Stimulated activated effector memory CD8-positive, alpha-beta T cell treated with anti-CD3 and anti-CD28 coated beads, Interleukin-12 subunit alpha, Interleukin-12 subunit beta, amount 100 ng/mL, for 72 hours (primary cell): ENCODE data around the gene PRPF6.

Experiments used
- ATAC-seq: fragments of 150-1000 bp; cut with Tn5 transposase; 2 replicates; pipeline ENCODE4 v1.10.0; 2021
- DNase-seq, 2 donors: peaks; one replicate each; pipeline ENCODE4 v3.0.0; 2021 to 2022; ENCODE audit warnings: low spot score in 2 of 2
- H3K27ac Mint-ChIP-seq: one replicate; pipeline ENCODE4 v1.8.0; 2022; ENCODE audit warnings: mild to moderate bottlenecking, mixed read lengths
- H3K36me3 Mint-ChIP-seq: one replicate; pipeline ENCODE4 v1.8.0; 2022; ENCODE audit warnings: mild to moderate bottlenecking, mixed read lengths
- H3K4me1 Mint-ChIP-seq: one replicate; pipeline ENCODE4 v1.8.0; 2022; ENCODE audit warnings: mixed read lengths
- H3K4me3 Mint-ChIP-seq: one replicate; pipeline ENCODE4 v1.8.0; 2022; ENCODE audit warnings: mild to moderate bottlenecking, mixed read lengths
- H3K9me3 Mint-ChIP-seq: one replicate; pipeline ENCODE4 v1.8.0; 2022; ENCODE audit warnings: mixed read lengths

Gene PRPF6

DNA sequence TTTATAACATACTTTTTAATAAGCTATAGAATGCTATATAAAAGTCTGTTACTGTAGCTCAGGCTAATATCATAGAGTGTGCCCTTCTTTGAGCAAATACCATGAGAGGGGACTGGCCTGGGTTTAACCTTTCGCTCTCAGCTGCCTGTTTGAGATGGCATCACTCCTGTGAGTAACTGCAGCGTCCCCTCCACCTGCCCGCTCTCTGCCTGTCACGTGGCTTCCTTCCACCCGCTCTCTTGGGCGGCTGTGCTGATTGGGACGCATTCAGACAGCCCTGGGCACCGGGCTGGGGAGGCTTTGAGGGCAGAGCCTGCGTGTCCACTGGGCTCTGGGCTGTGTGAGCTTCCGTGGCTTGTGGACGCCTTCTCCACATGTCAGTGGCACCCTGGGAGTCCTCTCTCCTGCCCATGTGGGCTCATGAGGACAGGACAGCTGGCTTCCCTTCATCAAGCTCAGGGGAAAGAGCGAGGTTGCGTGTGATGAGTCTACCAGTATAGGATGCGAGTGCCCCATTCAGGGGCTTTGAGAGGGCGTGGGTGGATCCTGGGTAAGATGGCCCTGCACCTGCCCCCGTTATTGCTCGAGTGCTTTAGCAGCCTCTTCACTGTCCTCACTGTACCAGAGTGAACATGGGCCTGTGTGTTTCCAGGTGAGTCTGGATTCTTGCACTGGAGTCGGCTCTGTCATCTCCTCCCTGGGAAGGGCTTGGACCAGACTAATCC is 44.3 kb downstream of the PRPF6 start:
- ATAC-seq (no peak), DNase-seq (no peak)
- no peak overlapping the region for H3K27ac Mint-ChIP-seq
- H3K4me3 Mint-ChIP-seq = no peak overlapping the region
- no peaks in the 10 kb centered on the region for H3K4me1 Mint-ChIP-seq
- H3K36me3 Mint-ChIP-seq = peaks cover 95% of the 10 kb centered on the region
- H3K9me3 Mint-ChIP-seq = no peaks in the 10 kb centered on the region

DNA sequence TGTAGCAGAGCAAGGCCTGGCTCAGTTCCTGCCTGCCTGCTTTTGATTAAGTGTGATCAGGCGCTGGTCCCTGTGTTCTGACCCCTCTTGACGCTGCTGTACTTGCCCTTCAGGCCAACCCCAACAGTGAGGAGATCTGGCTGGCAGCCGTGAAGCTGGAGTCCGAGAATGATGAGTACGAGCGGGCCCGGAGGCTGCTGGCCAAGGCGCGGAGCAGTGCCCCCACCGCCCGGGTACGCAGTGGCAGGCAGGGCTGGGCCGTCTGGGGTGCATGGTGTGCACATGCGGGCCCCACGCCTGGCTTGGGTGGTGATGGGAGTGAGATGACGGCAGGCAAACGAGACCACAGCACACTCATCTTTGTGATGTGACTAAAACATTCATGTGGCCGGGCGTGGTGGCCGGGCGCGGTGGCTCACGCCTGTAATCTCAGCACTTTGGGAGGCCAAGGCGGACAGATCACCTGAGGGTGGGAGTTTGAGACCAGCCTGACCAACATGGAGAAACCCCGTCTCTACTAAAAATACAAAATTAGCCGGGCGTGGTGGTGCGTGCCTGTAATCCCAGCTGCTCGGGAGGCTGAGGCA is 45.0 kb downstream of the PRPF6 start:
- no peaks in the 10 kb centered on the region for H3K4me1 Mint-ChIP-seq
- peaks cover 95% of the 10 kb centered on the region for H3K36me3 Mint-ChIP-seq
- ATAC-seq (no peak), DNase-seq (no peak)
- H3K4me3 Mint-ChIP-seq = no peak overlapping the region
- no peak overlapping the region for H3K27ac Mint-ChIP-seq
- H3K9me3 Mint-ChIP-seq = no peaks in the 10 kb centered on the region

DNA sequence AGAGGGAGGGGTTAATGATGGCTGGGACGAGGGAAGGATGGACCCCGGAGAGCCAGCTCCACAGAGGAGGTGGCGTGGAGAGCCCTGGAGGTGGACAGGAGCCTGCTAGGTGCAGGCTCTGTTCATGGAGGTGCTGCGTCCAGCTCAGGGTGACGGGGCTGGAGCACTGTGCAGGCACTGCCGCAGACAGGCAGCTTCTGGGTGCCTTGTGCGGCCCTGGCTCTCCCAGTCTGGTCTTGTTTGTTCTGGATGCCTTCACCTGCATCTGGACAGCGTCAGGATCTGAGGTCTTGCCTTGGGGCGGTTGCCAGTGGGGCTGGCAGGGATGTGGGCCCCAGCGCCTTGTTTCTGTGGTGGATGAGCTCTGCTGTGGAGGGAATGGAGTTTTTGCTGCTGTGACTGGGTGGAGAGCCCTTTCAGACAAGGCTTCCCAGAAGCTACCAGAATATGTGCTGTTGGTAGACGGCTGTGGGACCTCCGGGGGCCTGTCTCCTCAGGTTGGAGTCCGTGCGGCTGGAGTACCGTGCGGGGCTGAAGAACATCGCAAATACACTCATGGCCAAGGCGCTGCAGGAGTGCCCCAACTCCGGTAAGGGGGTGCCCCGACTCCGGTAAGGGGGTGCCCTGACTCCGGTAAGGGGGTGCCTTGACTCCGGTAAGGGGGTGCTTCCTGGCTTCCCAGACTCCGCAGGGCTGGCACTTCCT is 47.2 kb downstream of the PRPF6 start:
- Mint-ChIP-seq H3K9me3 (no peaks in the 10 kb centered on the region), H3K4me3 (no peak overlapping the region), H3K36me3 (peaks cover 98% of the 10 kb centered on the region), H3K4me1 (peaks cover 6% of the 10 kb centered on the region), H3K27ac (peak overlapping the region; percentile 77)
- DNase-seq (no peak), ATAC-seq (no peak)

DNA sequence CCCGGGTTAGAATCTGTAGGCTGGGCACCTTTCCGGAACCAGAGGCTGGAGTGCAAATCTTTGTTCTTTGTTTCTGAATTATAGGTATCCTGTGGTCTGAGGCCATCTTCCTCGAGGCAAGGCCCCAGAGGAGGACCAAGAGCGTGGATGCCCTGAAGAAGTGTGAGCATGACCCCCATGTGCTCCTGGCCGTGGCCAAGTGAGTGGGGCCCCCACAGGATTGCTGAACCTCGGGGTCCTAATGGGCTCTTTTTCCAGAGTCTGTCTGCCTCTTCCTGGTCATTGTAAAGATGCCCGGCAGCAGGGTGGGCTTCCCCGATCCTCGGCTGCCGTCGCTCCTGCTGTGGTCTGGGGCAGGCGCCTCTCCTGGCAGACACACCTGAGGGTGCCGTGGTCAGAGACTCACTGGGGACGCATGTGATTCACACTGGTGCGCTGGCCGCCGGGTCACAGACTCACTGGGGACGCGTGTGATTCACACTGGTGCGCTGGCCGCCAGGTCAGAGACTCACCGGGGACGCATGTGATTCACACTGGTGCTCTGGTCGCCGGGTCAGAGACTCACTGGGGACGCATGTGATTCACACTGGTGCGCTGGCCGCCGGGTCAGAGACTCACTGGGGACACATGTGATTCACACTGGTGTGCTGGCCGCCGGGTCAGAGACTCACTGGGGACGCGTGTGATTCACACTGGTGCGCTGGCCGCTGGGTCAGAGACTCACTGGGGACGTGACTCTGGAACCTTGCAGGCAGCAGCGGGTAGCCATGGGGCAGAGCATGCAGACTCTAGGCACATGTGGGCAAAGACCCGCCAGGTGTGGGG is 48.6 kb downstream of the PRPF6 start:
- ATAC-seq (no peak), DNase-seq (no peak)
- peak overlapping the region; percentile 56 for H3K27ac Mint-ChIP-seq
- no peaks in the 10 kb centered on the region for H3K9me3 Mint-ChIP-seq
- H3K4me1 Mint-ChIP-seq = peaks cover 16% of the 10 kb centered on the region
- H3K4me3 Mint-ChIP-seq = no peak overlapping the region
- H3K36me3 Mint-ChIP-seq = peaks cover 96% of the 10 kb centered on the region

DNA sequence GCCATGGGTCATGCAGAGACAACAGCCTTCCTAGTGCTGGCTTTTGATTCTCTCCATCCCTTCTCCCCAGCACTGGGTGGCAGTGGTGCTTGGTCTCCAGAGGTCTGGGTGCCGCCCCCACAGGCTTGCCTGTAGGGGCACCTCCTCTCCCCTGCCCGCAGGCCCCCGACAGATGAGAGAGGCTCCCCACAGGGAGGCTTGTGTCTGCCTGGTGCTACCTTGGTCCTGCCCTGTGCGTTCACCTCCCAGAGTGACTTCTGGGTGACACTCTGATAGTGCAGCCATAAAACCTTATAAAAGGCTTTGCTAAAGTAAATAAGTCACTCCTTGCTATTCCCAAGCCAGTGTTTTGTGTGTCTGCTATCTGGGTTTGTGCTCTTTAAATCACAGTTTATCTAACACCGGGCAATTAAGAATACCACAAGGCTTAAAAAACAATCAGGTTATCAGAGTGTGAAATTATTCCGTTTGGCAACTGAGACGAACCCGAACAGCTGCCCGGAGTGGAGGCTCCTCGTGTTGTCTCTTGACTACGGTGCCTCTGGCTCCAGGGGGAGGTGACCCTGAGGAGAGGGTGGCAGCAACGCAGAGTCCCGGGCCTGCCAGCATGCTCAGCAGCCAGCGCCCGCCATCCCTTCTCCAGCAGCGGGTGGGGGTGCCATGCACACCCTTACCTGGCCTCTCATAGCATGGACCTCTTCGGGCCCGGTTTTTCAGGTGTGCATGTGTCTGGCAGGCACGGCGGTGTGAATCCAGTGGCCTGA is 49.6 kb downstream of the PRPF6 start:
- no peak for ATAC-seq
- peaks cover 94% of the 10 kb centered on the region for H3K36me3 Mint-ChIP-seq

DNA sequence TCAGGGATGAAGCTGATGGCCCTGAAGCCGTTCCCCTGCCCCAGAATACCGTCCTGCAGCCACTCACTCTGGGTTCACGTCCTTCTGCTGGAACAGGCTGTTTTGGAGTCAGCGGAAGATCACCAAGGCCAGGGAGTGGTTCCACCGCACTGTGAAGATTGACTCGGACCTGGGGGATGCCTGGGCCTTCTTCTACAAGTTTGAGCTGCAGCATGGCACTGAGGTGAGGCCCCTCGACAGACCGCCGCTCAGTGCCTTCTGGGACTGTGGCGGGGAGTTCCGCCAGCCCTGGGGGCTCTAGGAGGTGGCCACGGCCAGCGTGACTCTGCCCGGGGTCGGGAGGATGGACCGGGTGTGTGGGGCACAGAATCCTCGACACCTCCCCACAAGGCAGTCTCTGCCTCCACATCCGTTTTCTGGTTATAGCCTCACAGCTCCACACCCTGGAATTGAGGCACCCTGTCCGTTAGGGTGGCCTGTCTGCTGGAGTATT is 50.9 kb downstream of the PRPF6 start:
- ATAC-seq = no peak
- H3K27ac Mint-ChIP-seq = no peak overlapping the region
- peaks cover 81% of the 10 kb centered on the region for H3K36me3 Mint-ChIP-seq
- H3K4me1 Mint-ChIP-seq = peaks cover 39% of the 10 kb centered on the region
- DNase-seq = no peak
- H3K4me3 Mint-ChIP-seq = no peak overlapping the region
- no peaks in the 10 kb centered on the region for H3K9me3 Mint-ChIP-seq

More for the DNA sequence above, 49.6 kb downstream of the PRPF6 start:
- H3K9me3 Mint-ChIP-seq = no peaks in the 10 kb centered on the region
- no peak overlapping the region for H3K4me3 Mint-ChIP-seq
- DNase-seq = no peak
- peaks cover 27% of the 10 kb centered on the region for H3K4me1 Mint-ChIP-seq
- H3K27ac Mint-ChIP-seq = peak overlapping the region; percentile 56

DNA sequence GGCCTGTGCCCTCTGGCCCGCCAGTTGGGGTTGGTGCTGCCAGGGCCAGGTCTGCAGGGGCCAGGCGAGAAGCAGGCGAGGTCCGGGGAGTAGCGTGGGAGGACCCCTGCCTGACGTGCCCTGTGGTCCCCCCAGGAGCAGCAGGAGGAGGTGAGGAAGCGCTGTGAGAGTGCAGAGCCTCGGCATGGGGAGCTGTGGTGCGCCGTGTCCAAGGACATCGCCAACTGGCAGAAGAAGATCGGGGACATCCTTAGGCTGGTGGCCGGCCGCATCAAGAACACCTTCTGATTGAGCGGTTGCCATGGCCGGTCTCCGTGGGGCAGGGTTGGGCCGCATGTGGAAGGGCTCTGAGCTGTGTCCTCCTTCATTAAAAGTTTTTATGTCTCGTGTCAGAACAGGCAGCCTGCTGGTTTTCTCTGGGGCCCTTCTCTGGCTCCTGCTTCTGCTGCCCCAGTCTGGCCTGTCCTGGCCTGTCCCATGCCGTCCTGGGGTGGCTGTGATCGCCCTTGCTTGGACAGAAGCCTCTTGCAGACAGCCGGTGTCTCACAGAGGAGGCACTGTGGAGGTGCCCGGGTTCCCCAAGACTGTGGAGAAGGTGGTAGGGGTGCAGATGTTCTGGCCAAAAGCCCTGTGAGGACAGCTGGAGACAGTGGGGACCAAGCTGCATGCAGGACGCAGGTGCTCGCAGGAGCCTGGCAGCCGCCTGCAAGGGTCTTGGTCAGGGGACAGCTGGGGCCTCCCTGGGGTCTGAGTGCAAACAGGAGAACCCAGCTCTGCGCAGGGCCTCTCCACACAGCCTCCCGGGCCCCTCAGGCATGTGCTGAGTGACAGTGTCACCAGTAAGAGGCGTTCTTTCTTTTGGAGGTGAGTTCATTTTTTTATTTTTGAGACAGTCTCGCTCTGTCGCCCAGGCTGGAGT is 52.0 kb downstream of the PRPF6 start:
- Mint-ChIP-seq H3K4me3 (no peak overlapping the region), H3K36me3 (peaks cover 75% of the 10 kb centered on the region), H3K9me3 (no peaks in the 10 kb centered on the region), H3K27ac (peak overlapping the region; percentile 94), H3K4me1 (peaks cover 48% of the 10 kb centered on the region)
- ATAC-seq (no peak), DNase-seq (no peak)

DNA sequence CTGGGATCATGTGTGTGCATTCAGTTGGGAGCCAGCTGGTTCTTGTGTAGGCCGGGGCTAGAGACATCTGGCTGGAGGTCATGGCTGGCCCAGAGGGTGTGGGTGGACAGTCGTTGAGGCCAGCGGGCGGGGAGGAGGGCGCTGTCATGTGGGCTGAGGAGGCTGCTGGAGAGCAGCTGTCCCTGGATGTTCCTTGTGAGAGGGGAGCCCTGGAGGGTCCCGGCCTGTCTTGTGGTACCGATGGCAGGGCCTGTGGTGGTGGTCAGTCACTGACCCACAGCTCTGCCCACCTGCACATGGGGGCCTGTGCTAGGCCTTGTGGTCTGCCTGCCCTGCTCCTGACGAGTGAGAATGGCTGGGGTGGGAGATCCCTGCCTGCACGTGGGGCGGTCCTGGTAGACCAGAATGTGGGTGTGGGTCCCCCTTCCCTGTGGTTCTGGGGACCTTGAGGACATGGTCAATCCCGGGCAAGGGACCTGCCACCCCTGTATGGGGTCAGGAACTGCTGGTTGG is 53.1 kb downstream of the PRPF6 start:
- H3K4me3 Mint-ChIP-seq = peak overlapping the region; percentile 67
- peaks cover 48% of the 10 kb centered on the region for H3K4me1 Mint-ChIP-seq

DNA sequence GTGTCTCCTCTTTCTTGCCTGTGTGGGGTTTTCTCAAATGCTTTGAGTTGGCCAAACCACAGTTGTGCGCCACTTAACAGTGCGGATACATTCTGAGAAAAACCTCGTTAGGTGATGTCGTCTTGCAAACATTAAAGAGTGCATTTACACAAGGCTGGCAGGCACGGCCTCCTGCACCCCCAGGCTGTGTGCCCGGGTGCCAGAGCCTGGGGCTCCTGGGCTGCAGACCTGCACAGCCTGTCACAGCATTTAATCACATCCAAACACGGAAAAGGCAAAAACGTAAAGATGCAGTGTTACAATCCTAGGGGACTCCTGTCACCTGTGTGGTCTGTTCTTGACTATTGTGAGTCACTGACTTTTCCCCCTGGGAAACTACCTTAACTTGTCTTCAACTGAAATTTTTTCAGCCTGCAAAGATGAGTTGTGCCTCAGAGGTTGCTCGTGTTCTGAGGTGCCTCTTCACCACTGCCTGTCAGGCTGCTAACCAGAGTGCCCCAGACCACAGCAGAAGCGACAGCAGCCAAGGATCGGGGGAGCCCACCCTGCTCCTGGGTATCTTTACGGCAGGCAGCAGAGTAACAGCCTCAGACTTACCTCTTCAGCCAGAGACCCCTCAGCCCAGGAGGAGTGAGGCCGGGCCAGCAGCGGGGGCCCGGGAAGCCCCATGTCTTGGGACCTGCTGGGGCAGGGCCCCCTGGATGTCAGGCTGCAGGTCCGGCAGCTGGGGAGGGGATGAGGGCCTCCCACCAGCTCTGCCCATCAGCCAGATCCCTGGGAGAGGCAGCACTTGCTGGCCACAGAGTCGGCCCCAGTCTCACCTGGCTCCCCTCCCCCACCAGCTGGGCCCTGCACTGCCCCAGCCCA is 54.4 kb downstream of the PRPF6 start:
- no peaks in the 10 kb centered on the region for H3K9me3 Mint-ChIP-seq
- peak overlapping the region; percentile 67 for H3K4me3 Mint-ChIP-seq
- H3K27ac Mint-ChIP-seq = peak overlapping the region; percentile 94
- peaks cover 48% of the 10 kb centered on the region for H3K4me1 Mint-ChIP-seq
- peaks cover 52% of the 10 kb centered on the region for H3K36me3 Mint-ChIP-seq
- ATAC-seq = peak; percentile 73
- peak in 1 of 2 donors; percentile 85 for DNase-seq

More for the DNA sequence above, 53.1 kb downstream of the PRPF6 start:
- H3K27ac Mint-ChIP-seq = peak overlapping the region; percentile 94
- no peak for DNase-seq
- H3K9me3 Mint-ChIP-seq = no peaks in the 10 kb centered on the region
- ATAC-seq = no peak
- H3K36me3 Mint-ChIP-seq = peaks cover 64% of the 10 kb centered on the region

DNA sequence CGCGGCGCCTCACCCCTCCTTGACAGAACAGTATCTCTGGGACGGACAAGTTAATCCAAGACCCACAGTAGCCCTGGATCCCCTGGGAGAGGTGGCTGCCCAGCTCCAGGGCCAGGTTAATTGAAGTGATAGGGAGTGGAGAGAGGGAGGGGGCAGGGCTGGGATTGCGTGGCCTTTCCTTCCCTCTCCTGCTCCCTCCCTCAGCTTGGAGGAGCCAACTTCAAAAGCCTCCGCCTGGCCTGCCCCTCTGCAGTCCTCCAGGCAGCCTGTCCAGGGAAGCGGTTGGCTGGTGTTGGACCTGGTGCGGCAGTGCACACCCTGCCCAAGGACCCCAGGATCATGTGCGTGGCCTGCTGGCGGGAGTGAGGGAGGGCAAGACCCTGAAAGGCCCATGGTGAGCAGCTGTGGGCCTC is 55.0 kb downstream of the PRPF6 start, which contains the start of gene C20orf204:
Gene C20orf204 (plus strand): TSS at position 250 of the 413 bp plus-strand sequence. CDS start 142 bp downstream, at position 392.
- ATAC-seq = no peak
- DNase-seq = no peak
- H3K36me3 Mint-ChIP-seq = peaks cover 45% of the 10 kb centered on the region
- peak within 1 kb of the TSS; percentile 67 for H3K4me3 Mint-ChIP-seq
- peak within 1 kb of the TSS; percentile 94 for H3K27ac Mint-ChIP-seq
- no peaks in the 10 kb centered on the region for H3K9me3 Mint-ChIP-seq
- peaks cover 48% of the 10 kb centered on the region for H3K4me1 Mint-ChIP-seq

DNA sequence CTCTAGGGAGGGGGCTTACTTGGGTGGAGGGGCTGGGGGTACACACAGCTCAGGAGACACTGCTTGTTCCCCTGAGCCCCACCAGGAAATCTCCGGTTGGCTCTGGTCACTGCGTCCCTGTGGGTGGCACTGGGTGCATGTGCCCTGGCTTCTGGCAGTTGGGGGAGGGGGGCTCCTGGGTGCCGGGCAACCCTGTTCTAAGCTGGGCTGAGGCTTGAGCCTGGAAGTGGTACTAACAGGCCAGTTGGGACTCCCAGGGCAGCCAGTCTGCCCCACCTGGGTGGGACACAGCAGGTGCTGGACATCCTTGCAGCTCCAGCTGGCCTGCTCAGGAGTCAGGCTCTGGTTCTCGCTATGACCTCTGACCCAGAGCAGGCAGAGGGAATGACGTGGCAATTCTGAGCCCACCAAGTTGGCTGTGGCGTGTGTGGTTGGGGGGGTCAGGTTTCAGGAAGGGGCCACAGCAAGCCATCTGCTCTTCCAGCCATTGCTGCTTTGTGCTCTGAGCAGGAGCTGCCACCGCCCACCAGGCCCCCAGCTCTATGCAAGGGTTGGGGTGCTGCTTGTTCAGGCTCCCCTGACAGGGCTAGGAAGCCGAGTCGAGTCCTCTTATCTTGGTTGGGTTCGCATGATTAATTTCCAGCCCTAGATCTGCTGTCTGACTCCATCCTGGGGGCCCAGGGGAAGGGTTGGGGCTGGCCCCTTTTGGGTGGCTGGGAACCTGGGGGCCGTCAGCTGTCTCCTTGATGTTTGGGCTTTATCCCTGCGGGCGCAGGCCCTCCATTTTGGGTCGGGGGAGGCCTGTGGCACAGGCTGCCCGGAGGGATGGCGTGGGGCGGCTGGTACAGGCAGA is 55.6 kb downstream of the PRPF6 start:
- peak overlapping the region; percentile 94 for H3K27ac Mint-ChIP-seq
- H3K9me3 Mint-ChIP-seq = no peaks in the 10 kb centered on the region
- peaks cover 39% of the 10 kb centered on the region for H3K36me3 Mint-ChIP-seq
- peaks cover 48% of the 10 kb centered on the region for H3K4me1 Mint-ChIP-seq
- DNase-seq (no peak), ATAC-seq (no peak)
- H3K4me3 Mint-ChIP-seq = peak overlapping the region; percentile 67

DNA sequence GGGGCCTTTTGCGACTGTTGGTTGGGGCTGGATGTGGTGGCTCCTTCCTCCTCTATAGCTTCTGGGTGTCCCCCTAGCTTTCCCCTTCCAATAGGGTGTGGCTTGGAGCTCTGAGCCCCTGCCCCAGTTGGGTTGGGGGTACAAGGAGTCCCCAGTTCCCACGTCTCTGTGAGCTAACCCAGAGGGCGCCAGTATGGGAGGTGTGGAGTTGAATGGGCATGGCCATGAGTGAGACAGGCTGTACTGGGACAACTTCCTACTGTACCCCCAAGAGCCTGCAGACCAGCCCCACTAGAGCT is 56.2 kb downstream of the PRPF6 start:
- Mint-ChIP-seq H3K36me3 (peaks cover 33% of the 10 kb centered on the region), H3K4me1 (peaks cover 48% of the 10 kb centered on the region)

More for the DNA sequence above, 56.2 kb downstream of the PRPF6 start:
- H3K4me3 Mint-ChIP-seq = peak overlapping the region; percentile 67
- H3K9me3 Mint-ChIP-seq = no peaks in the 10 kb centered on the region
- H3K27ac Mint-ChIP-seq = peak overlapping the region; percentile 94
- DNase-seq (no peak), ATAC-seq (no peak)
